GM19099 (cell line): Measurements from ENCODE around the gene NOX1.

Source experiments
- POLR2A ChIP-seq: IDR thresholded peaks from 3 replicates; pipeline ENCODE4 v1.6.1; 2011; ENCODE audit warnings: low read depth; ENCODE audit not compliant: insufficient read length; ENCODE audit errors: extremely low read depth

The NOX1 gene

DNA sequence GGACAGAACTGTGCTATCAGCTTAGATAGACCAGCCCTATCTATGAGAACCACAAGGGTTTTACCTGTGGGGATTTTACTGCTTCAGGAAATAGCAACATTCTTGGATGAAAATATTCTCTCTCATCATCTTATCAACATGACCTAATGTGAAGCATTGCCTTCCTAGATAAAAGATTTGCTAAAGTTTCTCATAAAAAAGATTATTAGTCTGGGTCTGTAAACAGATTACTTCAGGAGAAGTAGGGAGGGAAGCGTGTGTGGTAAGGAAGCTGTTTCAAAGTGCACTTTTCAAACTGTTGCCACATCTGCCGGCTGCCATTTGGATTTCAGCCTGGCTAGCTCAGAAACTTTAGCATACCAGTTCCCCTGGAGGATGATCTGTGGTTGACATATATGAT lies at the start of gene NOX1:
Gene NOX1, minus strand, starts transcription at position 35 of the 400 bp plus-strand sequence. CDS start 220 bp downstream, outside the sequence.
- no peak for TF ChIP-seq POLR2A

DNA sequence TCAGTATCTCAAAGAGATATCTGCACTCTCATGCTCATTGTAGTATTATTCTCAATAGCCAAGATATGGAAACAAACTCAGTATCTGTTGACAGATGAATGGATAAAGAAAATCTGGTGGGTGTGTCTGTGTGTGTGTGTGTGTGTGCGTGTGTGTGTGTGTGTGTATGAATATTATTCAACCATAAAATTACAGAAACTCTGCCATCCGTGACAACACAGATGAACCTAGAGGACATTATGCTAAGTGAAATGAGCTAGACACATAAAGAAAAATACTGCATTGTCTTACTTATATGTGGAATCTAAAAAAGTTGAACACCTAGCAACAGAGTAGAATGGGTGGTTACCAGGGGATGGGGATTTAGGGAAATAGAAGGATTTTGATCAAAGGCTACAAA lies 41.4 kb upstream of the NOX1 start:
- TF ChIP-seq POLR2A, result no peak

DNA sequence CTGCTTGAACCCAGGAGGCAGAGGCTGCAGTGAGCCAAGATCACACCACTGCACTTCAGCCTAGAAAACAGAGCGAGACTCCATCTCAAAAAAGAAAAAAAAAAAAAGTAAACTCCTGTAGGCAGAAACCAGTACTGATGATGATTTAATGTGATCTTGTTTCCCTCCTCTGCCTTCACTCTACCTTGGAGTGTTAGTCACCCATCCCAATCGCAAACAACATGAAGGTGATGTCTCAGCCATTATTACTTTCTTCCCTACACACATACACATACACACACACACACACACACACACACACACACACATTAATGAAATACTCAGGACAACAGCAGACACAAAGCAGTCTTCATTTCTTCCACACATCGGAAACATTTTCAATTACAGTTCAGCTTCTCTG lies 39.0 kb upstream of the NOX1 start:
- no peak for TF ChIP-seq POLR2A

DNA sequence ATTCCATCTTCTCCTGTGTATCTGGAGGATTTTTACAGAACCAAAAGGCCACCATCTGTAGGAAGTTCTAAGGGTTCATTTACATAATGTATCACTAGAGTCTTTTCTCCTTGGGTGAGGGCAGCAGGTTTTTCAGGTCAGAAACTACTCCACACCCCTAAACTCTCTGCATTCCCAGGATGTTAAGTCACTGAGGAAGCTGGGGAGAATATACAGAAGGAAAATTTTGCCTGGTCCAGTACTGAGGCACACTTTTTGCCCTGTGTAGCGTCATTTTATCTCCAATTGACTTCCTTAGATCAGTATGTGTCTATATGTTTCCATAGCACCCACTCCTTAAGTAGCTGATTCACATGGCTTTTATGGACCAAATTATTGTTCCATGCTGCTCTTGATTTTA lies 37.6 kb upstream of the NOX1 start:
- TF ChIP-seq POLR2A, result no peak

DNA sequence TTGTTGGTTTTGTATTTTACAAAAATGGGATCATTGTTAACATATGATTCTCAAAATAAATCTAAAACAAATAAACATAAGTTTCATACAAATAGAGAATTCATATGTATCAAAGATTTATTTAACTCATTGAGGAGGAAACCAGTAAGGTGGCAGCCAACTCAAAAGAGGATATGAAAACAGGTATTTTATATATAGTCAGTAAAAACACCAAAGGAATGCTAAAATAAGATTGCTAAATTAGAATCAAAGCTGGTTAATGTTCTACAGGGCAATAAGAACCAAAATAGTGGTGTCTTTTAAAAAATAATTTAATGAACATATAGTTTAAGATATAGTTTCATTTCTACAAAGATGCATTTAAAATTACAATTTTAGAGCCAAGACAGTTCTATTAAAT lies 31.5 kb upstream of the NOX1 start:
- no peak for TF ChIP-seq POLR2A

DNA sequence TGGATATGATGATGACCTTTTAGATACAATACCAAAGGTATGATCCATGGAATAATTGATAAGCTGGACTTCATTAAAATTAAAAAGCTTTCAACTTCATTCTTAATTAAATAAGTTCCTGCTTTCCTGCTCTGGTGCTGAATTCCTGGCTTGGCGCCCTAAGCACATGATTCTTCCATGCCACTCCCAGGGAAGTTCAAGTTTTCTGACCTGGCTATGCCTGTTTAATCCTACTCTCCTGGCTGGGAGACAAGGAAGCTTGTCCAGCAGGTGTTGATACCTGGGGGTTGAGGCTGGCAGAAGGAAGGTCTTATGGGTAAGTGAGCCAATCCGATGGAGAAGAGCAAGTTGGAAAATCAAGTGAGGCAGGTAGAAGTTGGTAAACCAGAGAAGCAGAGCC lies 30.3 kb upstream of the NOX1 start:
- TF ChIP-seq POLR2A, result no peak

DNA sequence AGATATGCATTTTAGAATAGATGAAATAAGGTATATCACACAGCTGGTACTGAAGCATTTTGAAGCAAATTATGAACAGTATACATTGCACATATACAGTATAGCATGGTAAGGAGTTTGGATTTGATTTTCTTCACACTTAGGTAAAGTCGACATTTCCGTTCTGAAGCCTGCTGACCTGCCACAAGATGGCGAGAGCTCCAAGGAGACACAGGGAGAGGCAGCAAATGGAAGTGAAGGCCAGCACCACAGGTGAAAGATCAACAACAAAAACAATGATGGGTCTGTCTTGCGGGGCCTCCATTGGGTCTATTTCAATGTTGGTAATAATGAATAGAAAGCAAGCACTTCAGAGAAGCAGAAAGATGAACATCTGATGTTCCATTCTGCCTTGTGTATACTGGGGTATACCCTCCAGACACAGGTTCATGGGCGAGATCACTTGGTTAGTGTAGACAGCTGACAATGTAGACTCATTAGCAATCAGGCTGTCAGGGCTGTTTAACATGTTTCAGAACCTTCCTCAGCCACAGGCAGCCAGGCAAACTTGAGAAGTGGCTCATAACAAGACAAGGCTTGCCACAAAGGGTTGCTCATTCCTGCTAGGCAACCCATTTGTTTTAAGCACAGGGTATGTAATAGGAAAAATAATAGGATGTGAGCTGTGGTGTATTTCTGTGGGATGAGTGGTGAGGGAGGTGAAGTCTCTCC lies 21.4 kb upstream of the NOX1 start:
- no peak for TF ChIP-seq POLR2A

DNA sequence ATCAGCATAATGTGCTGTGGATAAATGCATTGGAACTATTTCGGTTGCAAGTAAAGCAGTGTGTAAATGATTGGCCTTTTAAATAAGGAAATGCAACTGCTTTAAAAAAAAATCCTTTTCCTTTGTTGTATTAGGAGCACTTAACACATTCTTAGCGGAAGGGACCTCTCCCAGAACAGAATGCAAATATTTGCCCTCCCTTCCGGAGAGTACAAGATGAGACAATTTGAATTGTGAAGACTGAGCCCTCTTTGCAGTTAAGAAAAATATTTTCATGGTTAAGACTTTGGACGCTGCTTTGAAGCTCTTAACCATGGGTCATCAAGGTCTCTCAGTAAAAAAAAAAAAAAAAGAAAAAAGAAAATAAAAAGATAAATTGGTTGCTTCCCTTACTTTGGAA lies 9.5 kb upstream of the NOX1 start:
- TF ChIP-seq POLR2A, result no peak

DNA sequence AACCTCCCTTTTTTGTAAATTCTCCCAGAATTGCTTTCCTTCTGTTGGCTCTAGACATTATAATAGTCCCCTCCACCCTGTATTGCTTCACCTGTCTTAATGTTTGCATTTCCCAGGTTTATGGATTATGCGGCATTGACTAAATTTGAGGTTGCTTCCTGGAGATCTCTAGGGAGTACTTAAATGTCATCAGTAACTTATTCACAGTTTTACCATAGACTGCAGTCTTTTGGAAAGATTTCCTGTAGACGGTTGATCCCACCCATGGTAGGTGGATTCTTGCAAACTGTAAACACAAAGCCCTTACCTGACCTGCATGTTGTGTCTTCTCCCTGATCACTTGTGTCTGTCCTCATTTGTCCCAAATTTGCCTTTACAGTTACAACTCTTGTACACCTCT lies 6.2 kb upstream of the NOX1 start:
- TF ChIP-seq POLR2A, result no peak

DNA sequence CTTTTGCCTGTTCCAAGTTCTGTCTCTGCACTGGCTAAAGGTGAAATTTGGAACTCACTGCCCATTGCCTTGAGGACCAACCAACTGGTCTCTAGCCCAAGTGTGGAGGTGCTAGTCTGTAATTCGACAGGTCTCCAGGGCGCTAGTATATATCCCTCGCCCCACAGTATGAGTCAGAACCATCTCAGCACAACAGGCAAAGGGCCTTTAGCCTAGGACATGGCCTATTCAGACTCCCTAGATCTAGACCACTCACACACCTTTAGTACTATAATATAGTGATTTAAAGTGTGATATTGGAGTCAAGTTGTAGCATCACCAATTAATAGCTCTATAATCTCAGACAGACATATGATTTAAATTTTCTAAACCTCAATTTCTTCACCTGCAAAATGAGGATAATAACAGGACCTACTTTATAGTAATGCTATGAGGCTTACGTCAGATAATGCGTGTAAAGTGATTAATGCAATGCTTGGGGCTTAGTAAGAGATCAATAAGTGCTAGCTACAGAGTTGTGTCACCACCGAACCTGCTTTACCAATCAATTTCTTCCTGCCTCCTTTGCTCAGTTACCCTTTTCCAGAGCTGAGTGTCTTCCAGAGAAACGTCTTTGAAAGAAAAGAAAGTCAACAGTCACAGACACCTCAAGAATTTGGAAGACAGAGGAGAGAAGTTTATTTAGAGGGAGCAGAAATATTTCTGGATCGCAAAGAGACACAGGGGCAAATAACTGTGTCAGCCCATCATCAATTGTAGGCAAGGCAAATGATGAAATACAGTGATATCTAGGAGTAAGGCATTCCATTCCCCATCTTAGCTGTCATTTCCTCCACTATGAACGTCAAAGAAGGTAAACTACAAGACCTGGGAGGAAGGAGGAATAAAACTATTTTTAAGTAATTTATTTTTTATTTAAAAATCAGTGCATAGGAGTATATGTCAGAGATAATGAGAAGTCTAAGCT lies 2.3 kb downstream of the NOX1 start:
- no peak for TF ChIP-seq POLR2A

DNA sequence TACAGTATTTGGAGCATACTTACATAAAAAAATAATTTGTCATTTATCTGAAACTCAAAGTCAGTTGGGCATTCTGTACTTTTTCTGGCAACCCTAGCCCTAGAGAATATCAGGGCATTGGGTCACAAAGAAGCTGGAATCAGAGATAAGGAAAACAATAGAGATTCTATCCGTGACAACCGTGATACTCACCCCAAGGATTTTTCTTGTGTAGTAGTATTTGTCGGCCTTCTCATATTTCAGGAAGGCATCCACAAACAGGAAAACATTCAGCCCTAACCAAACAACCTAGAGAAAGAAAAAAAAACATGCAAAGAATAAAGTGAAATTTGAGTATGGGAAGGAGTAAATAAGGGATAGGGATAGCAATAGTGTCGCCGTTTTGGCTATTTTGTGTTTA lies 3.6 kb downstream of the NOX1 start:
- no peak for TF ChIP-seq POLR2A

DNA sequence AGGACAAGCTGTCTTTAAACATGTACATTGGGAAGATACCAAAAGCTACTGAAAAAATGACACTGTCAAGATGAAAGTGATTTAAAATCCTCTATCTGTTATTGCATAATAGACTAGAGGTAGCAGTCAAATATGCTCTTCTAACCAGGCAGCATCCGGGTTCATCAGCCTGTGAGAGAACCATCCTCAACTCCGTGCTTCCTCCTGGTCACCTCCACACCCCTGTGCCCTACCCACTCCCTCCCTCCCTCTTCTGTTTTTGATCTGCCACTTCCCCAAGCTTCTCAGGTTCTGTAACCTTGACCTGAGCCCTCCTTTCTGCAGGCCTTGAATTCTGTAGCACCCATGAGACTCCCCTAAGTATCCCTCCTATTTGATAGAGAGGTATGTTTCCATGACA lies 5.9 kb downstream of the NOX1 start:
- TF ChIP-seq POLR2A, result no peak

DNA sequence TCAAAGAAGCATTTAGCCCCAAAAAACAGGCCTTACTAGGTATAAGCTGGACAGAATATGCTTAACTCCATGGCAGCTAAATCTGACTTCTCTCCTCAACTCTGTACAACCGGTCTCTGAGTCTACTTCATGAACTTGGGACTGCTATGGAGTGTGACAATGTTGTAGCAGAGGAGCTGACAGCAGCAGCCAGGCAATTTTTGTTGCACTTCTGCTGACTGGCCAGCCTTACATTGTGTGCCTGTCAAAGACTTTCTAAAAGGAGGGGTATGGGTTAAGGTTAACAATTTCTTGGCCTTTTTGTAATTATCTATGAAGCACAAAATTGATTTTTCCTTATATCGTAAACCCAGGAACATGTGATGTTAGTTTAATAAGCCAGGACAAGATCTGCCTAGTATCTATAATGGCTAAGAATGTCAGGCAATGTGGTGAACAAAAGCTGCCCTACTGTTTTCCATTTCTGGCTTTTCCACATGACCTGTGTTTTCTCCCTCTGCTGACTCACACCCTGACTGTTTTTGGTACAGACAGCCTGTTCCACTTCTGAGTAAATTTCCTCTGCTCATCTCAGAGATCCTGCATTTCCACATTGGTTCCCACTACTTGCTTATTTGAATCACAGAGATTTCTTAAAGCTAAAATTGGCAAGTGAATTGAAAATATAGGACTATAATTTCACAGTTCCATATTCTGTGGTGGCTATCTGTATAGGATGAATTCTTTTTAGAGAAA lies 9.3 kb downstream of the NOX1 start:
- no peak for TF ChIP-seq POLR2A

DNA sequence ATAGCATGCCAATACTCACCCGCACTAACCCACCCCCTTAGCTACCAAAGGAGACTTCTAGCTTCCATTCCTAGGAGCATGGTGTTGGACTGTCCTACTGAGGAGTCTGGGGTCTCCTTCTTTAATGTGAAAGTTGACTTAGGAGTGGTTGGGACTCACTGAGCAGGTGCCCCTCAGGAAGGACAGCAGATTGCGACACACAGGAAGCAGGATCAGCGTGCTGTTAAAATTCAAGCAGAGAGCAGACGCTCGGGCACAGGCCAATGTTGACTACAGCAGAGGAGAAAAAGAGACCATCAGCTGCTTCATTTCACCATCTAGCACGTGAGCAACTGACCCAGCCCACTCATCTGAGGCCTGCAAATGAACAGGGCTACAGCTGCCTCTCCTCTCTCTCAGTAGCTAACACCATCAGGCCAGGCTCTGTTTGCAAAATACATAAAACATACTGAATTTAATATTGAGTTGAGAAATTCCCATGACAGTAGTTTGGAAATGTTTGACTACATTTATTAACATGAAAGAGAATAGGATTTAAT lies 10.8 kb downstream of the NOX1 start:
- no peak for TF ChIP-seq POLR2A

DNA sequence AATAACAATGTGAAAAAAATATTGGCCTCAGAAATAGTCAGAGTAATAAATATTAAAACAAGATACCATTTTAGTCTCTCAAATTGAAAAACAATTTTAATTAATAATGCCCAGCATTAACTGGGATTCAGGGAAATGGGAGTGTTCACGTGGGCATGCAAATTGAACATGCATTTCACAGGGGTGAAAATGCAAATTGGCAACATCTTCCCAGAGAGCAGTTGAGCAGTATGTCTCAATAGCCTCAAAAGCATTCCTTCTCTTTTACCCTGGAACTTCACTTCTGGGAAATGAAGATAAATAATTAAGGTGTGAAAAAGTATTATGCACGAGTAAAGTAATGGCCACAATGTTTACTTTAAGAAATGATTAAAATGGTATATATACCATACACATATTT lies 21.3 kb downstream of the NOX1 start:
- TF ChIP-seq POLR2A, result no peak
